ENCODE data around the gene RANBP3.

DNA sequence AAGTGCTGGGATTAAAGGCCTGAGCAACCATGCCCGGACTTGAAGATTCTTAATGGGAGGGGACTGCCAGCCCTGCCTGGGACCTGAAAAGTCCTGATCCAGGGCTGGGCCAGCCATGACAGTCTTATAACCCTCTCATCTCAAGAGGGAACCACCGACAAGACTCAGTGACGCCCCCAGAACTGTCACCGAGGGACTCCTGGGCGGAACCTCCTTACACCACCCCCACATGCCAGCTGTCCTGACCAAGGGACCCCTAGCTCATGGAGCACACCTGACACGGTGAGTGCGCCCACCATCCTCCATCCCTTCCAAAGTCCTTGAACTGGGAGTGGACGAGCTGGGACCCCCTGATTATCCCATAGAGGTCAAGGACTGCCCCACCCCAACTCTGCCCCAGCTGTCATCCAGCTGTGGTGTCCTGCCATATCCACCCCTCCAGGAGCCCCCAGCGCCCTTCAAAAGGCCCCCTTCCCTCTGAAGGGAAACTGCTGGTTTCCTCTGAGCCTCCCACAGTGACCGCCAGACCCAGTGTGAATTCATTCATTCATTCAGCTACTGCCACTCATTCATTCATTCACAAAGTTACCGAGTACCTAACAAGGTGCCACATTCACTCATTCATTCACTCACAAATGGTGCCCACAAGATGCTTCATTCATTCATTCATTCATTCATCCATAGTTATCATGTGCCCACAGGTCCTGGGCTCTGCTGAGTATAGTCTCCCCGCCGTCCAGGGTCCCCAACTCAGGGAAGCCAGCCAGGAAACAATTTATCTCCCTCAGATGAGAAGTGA lies 78.0 kb downstream of the RANBP3 start:
- TF ChIP-seq ELF1 (IDR thresholded peaks at IDR 0.05) (no peak), EP300 (IDR thresholded peaks at IDR 0.05; ENCODE audit: borderline replicate concordance in 1 of 2, low read depth in 1 of 2, low read length in 1 of 2) (no peak), YY1 (IDR thresholded peaks at IDR 0.05; ENCODE audit: low read depth) (no peak), JUND (IDR thresholded peaks at IDR 0.05) (no peak), MXI1 (IDR thresholded peaks at IDR 0.05; ENCODE audit: low read depth, low read length) (no peak)
- TF ChIP-seq, protein P1, sequence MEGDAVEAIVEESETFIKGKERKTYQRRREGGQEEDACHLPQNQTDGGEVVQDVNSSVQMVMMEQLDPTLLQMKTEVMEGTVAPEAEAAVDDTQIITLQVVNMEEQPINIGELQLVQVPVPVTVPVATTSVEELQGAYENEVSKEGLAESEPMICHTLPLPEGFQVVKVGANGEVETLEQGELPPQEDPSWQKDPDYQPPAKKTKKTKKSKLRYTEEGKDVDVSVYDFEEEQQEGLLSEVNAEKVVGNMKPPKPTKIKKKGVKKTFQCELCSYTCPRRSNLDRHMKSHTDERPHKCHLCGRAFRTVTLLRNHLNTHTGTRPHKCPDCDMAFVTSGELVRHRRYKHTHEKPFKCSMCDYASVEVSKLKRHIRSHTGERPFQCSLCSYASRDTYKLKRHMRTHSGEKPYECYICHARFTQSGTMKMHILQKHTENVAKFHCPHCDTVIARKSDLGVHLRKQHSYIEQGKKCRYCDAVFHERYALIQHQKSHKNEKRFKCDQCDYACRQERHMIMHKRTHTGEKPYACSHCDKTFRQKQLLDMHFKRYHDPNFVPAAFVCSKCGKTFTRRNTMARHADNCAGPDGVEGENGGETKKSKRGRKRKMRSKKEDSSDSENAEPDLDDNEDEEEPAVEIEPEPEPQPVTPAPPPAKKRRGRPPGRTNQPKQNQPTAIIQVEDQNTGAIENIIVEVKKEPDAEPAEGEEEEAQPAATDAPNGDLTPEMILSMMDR (IDR thresholded peaks at IDR 0.05), result no peak
- TF ChIP-seq, protein P2, sequence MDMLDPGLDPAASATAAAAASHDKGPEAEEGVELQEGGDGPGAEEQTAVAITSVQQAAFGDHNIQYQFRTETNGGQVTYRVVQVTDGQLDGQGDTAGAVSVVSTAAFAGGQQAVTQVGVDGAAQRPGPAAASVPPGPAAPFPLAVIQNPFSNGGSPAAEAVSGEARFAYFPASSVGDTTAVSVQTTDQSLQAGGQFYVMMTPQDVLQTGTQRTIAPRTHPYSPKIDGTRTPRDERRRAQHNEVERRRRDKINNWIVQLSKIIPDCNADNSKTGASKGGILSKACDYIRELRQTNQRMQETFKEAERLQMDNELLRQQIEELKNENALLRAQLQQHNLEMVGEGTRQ (IDR thresholded peaks at IDR 0.05; ENCODE audit: borderline replicate concordance, low read depth, low read length), result no peak
- TF ChIP-seq, protein P3, sequence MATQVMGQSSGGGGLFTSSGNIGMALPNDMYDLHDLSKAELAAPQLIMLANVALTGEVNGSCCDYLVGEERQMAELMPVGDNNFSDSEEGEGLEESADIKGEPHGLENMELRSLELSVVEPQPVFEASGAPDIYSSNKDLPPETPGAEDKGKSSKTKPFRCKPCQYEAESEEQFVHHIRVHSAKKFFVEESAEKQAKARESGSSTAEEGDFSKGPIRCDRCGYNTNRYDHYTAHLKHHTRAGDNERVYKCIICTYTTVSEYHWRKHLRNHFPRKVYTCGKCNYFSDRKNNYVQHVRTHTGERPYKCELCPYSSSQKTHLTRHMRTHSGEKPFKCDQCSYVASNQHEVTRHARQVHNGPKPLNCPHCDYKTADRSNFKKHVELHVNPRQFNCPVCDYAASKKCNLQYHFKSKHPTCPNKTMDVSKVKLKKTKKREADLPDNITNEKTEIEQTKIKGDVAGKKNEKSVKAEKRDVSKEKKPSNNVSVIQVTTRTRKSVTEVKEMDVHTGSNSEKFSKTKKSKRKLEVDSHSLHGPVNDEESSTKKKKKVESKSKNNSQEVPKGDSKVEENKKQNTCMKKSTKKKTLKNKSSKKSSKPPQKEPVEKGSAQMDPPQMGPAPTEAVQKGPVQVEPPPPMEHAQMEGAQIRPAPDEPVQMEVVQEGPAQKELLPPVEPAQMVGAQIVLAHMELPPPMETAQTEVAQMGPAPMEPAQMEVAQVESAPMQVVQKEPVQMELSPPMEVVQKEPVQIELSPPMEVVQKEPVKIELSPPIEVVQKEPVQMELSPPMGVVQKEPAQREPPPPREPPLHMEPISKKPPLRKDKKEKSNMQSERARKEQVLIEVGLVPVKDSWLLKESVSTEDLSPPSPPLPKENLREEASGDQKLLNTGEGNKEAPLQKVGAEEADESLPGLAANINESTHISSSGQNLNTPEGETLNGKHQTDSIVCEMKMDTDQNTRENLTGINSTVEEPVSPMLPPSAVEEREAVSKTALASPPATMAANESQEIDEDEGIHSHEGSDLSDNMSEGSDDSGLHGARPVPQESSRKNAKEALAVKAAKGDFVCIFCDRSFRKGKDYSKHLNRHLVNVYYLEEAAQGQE (IDR thresholded peaks at IDR 0.05; ENCODE audit: low read depth, low read length), result no peak
- TF ChIP-seq, protein P4, sequence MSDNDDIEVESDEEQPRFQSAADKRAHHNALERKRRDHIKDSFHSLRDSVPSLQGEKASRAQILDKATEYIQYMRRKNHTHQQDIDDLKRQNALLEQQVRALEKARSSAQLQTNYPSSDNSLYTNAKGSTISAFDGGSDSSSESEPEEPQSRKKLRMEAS (IDR thresholded peaks at IDR 0.05; ENCODE audit: low read depth), result no peak
